HepG2 (cell line): Measurements from ENCODE around the gene CCDC116. TPM values are rescaled to one million over a fixed set of nuclear protein-coding genes. Genes with fewer than 3 reads are reported as not detected.
"Not testable (repeated sequence)": the region's sequence is repeated elsewhere in the genome, so short reads cannot be mapped to it uniquely, and the experiment has no call there.

Experiments
- ATAC-seq: fragments of 200-7000 bp; cut with Tn5 transposase; 3 replicates; pipeline ENCODE4 v1.9.1; 2020; ENCODE audit warnings: mild to moderate bottlenecking, moderate library complexity
- BruUV-seq: library from RNA; stranded (reverse); fragments of 400-500 nt; replicated peaks from 2 replicates; lab custom pipeline; 2021; lab: Mats Ljungman, UMichigan
- CTCF ChIA-PET: fragments of 300-600 bp; formaldehyde crosslinking; extraction: SDS; loops from one replicate; lab custom pipeline; 2021; ENCODE audit warnings: low total read pairs, inconsistent platforms, low intra/inter-chr PET ratio; lab: Yijun Ruan, JAX
- POLR2A ChIA-PET: fragments of 350-600 bp; sonication (Branson Sonifier 250); formaldehyde crosslinking; loops from one replicate; lab custom pipeline; 2020; ENCODE audit warnings: antibody characterized with exemption, inconsistent platforms; lab: Yijun Ruan, JAX
- DNase-seq: peaks from one replicate; pipeline ENCODE4 v3.0.0-alpha.2; 2015; ENCODE audit warnings: low spot score
- FAIRE-seq: peaks from 3 replicates; lab custom pipeline; 2011; peaks lifted over from hg19 to GRCh38; lab: Jason Lieb, UNC
- H2AFZ ChIP-seq: one replicate; pipeline ENCODE4 v1.6.1; 2011; ENCODE audit warnings: low read length, inconsistent platforms
- H3K27ac ChIP-seq: fragments of 300-600 bp; 3 replicates; pipeline ENCODE4 v1.8.0; 2011; ENCODE audit warnings: mixed run types, mild to moderate bottlenecking, mixed read lengths, low read length, inconsistent platforms; ENCODE audit not compliant: insufficient read depth; ENCODE audit errors: extremely low read length
- H3K27me3 ChIP-seq, 2 experiments: fragments of 200-600 bp in 1 of 2; 2 replicates in 1 of 2; 3 replicates in 1 of 2; pipeline versions ENCODE4 v1.6.0 to v1.8.0; 2011; ENCODE audit warnings: low read length in 2 of 2, mild to moderate bottlenecking in 2 of 2, moderate library complexity in 2 of 2, inconsistent platforms in 1 of 2; ENCODE audit not compliant: insufficient read depth in 2 of 2, control insufficient read depth in 1 of 2
- H3K36me3 ChIP-seq, 2 experiments: fragments of 200-600 bp in 1 of 2; replicated peaks in 1 of 2; 2 replicates in 1 of 2; 3 replicates in 1 of 2; pipeline versions ENCODE4 v1.5.1 to v1.8.0; 2011; ENCODE audit warnings: low read length in 2 of 2, inconsistent platforms in 1 of 2; ENCODE audit not compliant: insufficient read depth in 2 of 2, control insufficient read depth in 1 of 2
- H3K4me1 ChIP-seq: 2 replicates; pipeline ENCODE4 v1.5.1; 2012; ENCODE audit warnings: low read length, inconsistent platforms; ENCODE audit not compliant: insufficient read depth
- H3K4me2 ChIP-seq: 2 replicates; pipeline ENCODE4 v1.6.0; 2011; ENCODE audit warnings: low read depth, low read length, inconsistent platforms
- H3K4me3 ChIP-seq, 3 experiments: fragments of 200-600 bp in 1 of 3; sonication (generic), shearing (Covaris generic) in 1 of 3; replicated peaks in 1 of 3; 2 replicates each; pipeline ENCODE4 v1.5.1; 2011 to 2016; ENCODE audit warnings: low read length in 3 of 3, inconsistent platforms in 2 of 3, low read depth in 2 of 3, mild to moderate bottlenecking in 2 of 3, control low read depth in 1 of 3, mixed read lengths in 1 of 3; ENCODE audit not compliant: insufficient read depth in 1 of 3
- H3K79me2 ChIP-seq: one replicate; pipeline ENCODE4 v1.6.1; 2011; ENCODE audit warnings: low read length, inconsistent platforms; ENCODE audit not compliant: insufficient read depth
- H3K9ac ChIP-seq: 2 replicates; pipeline ENCODE4 v1.6.0; 2011; ENCODE audit warnings: mild to moderate bottlenecking, low read depth, low read length, inconsistent platforms; ENCODE audit not compliant: insufficient read depth
- H3K9me3 ChIP-seq: 2 replicates; pipeline ENCODE4 v1.5.1; 2012; ENCODE audit warnings: mild to moderate bottlenecking, low read length
- H4K20me1 ChIP-seq: 2 replicates; pipeline ENCODE4 v1.6.0; 2011; ENCODE audit warnings: inconsistent platforms, mild to moderate bottlenecking, low read length, moderate library complexity; ENCODE audit not compliant: insufficient read depth
- CEBPZ ChIP-seq: IDR thresholded peaks from 2 replicates; pipeline ENCODE4 v1.6.1; 2012; ENCODE audit warnings: low read length, improper control_type of control experiment
- CTCF ChIP-seq: sonication (generic); formaldehyde crosslinking; IDR thresholded peaks from 2 replicates; pipeline ENCODE4 v1.5.0; 2020; ENCODE audit warnings: mild to moderate bottlenecking, missing genetic modification reagents, moderate library complexity
- HNRNPL ChIP-seq: fragments of 200-400 bp; formaldehyde crosslinking; IDR thresholded peaks from 2 replicates; pipeline ENCODE4 v1.6.1; 2017; ENCODE audit warnings: mild to moderate bottlenecking, low read depth, low read length
- TOPORS ChIP-seq: sonication (generic); formaldehyde crosslinking; IDR thresholded peaks from 2 replicates; pipeline ENCODE4 v1.8.0; 2023; ENCODE audit warnings: mild to moderate bottlenecking, missing genetic modification reagents
- ZKSCAN5 ChIP-seq: sonication (generic); formaldehyde crosslinking; IDR thresholded peaks from 2 replicates; pipeline ENCODE4 v1.5.1; 2020; ENCODE audit warnings: mild to moderate bottlenecking, missing genetic modification reagents
- ZNF672 ChIP-seq: sonication (generic); formaldehyde crosslinking; IDR thresholded peaks from 2 replicates; pipeline ENCODE4 v1.8.1; 2022; ENCODE audit warnings: missing genetic modification reagents
- ZNF768 ChIP-seq: sonication (generic); formaldehyde crosslinking; IDR thresholded peaks from 2 replicates; pipeline ENCODE4 v1.4.0; 2020; ENCODE audit warnings: missing genetic modification reagents
- WGBS: methylation state at CpG from one replicate; pipeline ENCODE4 v1.1.6; 2017; ENCODE audit warnings: low lambda C conversion rate; 5-methylcytosine and 5-hydroxymethylcytosine counted together
- in situ Hi-C: cut with HindIII; loops from 2 replicates; pipeline ENCODE4 v1.10.0; 2017; ENCODE audit warnings: low pct_unique_long_range_greater_than_20kb; ENCODE audit not compliant: extremely low pct_ligation_motif_present
- intact Hi-C: fragments of 100-400 bp; cut with micrococcal nuclease; formaldehyde crosslinking; loops from one replicate; pipeline ENCODE4 v1.10.0; 2022; ENCODE audit not compliant: unreplicated experiment
- polyA plus RNA-seq, 8 experiments: library from polyadenylated mRNA; depleted of rRNA in 3 of 8; stranded (reverse) in 7 of 8; unstranded in 1 of 8; fragments of >200 nt; fragmentation: Illumina TruSeq in 4 of 8; extraction: Trizol in 4 of 8; gene quantifications; 2 replicates each; pipeline versions ENCODE4 v1.2.1 to v1.2.3, GENCODE V29; 2011 to 2016; ENCODE audit warnings: low read depth in 4 of 8, missing spikeins in 1 of 8, mixed read lengths in 1 of 8; ENCODE audit not compliant: insufficient read depth in 1 of 8
- total RNA-seq, 5 experiments: library from RNA; depleted of rRNA; stranded (reverse); fragments of >200 nt; fragmentation: Illumina TruSeq; extraction: Trizol; gene quantifications; 2 replicates each; pipeline ENCODE4 v1.2.3, GENCODE V29; 2016; ENCODE audit warnings: low read depth in 1 of 5

CCDC116 gene
- total and polyA plus RNA-seq, 2 of the 13 experiments (the other 11 are each of a cell fraction or from before 2014, with no cell fraction given), result 0.15 to 0.33 TPM

GRCh38 chr22:21643533-21644357 is 11.2 kb downstream of the CCDC116 start:
- TF ChIP-seq ZNF768, result peak; percentile 27; the same call in 1 of the 2 replicates
- peak; percentile 43 for TF ChIP-seq CTCF (CRISPR knock-in tag)
- no peak for TF ChIP-seq CEBPZ
- TF ChIP-seq HNRNPL, result 0 out of 2 replicates have a peak, but pooled peaks have one; percentile 32
- no peak for TF ChIP-seq TOPORS (CRISPR knock-in tag)
- 0 out of 2 replicates have a peak, but pooled peaks have one; percentile 49 for TF ChIP-seq ZNF672 (CRISPR knock-in tag)
- 0 out of 2 replicates have a peak, but pooled peaks have one; percentile 19 for TF ChIP-seq ZKSCAN5 (CRISPR knock-in tag)
- ChIA-PET POLR2A (interaction anchor here (1.1 to 3.3 kb wide), 6 partner anchors 14 to 75 kb away, joined by 3 to 58 read pairs (median 8); partner anchors contain the start of genes PPIL2 and YDJC), CTCF (interaction anchor here (2.5 to 3.0 kb wide), 2 partner anchors 14 to 19 kb away, joined by 11 to 16 read pairs; partner anchors contain the start of gene YDJC)
- peak overlapping the region; percentile 79; the same call in 1 of the 2 replicates for H3K9ac ChIP-seq
- H3K4me2 ChIP-seq, result peak overlapping the region; percentile 82
- in situ Hi-C loops, result no loop called here
- H4K20me1 ChIP-seq, result no peaks in the 10 kb centered on the region
- intact Hi-C loops, result loop anchor here (2.0 to 5.0 kb wide), 2 partner anchors 19 to 51 kb away; no protein-coding TSS in a partner anchor
- peaks cover 0 to 14% of the 10 kb centered on the region in 2 experiments; a peak in 3 of 5 replicates for H3K36me3 ChIP-seq
- 92% methylated on average over 11 of the region's 22 CpGs for WGBS
- H3K9me3 ChIP-seq, result no peaks in the 10 kb centered on the region
- no peaks in the 10 kb centered on the region for H3K27me3 ChIP-seq
- H3K4me1 ChIP-seq, result peaks cover 47% of the 10 kb centered on the region
- peak overlapping the region in 2 of 3 experiments; percentile 66 to 85; a peak in 1 of 6 replicates for H3K4me3 ChIP-seq
- H3K79me2 ChIP-seq, result peaks cover 10% of the 10 kb centered on the region
- no peak for ATAC-seq
- BruUV-seq, result no TSS peak
- DNase-seq, result no peak
- H3K27ac ChIP-seq, result peak overlapping the region; percentile 78
- no peak overlapping the region for H2AFZ ChIP-seq
- FAIRE-seq, result no peak

GRCh38 chr22:21645513-21645912 is 13.0 kb downstream of the CCDC116 start:
- POLR2A ChIA-PET, result interaction anchor here (0.7 kb wide), 2 partner anchors 20 to 39 kb away, joined by 3 read pairs; partner anchors contain the start of gene PPIL2
- in situ Hi-C loops, result not testable (repeated sequence)

More at GRCh38 chr22:21645513-21645912, 13.0 kb downstream of the CCDC116 start:
- FAIRE-seq, ATAC-seq, H3K9ac ChIP-seq, H3K27me3 ChIP-seq, H4K20me1 ChIP-seq, BruUV-seq, DNase-seq, H3K27ac ChIP-seq, intact Hi-C loops, H3K9me3 ChIP-seq, H3K4me2 ChIP-seq, H2AFZ ChIP-seq, H3K4me3 ChIP-seq: not testable (repeated sequence)
- peaks cover 0 to 18% of the 10 kb centered on the region in 2 experiments; a peak in 3 of 5 replicates for H3K36me3 ChIP-seq
- 93% methylated on average over 6 of the region's 6 CpGs for WGBS
- CTCF ChIA-PET, result interaction anchor here (2.1 kb wide), 1 partner anchor 21 kb away, joined by 5 read pairs; no protein-coding TSS in a partner anchor
- peaks cover 10% of the 10 kb centered on the region for H3K79me2 ChIP-seq
- H3K4me1 ChIP-seq, result peaks cover 38% of the 10 kb centered on the region
